BJ (cell line): ENCODE results near the gene SFRP2. TPM values are rescaled to one million over a fixed set of nuclear protein-coding genes. Genes with fewer than 3 reads are reported as not detected.

Source experiments
- CTCF ChIA-PET: fragments of 350-600 bp; formaldehyde crosslinking; extraction: SDS; loops from one replicate; lab custom pipeline; 2021; ENCODE audit warnings: antibody characterized with exemption, inconsistent platforms; lab: Yijun Ruan, JAX
- POLR2A ChIA-PET: fragments of 300-600 bp; sonication (Branson Sonifier 250); formaldehyde crosslinking; extraction: SDS; loops from one replicate; lab custom pipeline; 2021; ENCODE audit warnings: antibody characterized with exemption; lab: Charles Lee
- DNase-seq: peaks from one replicate; pipeline ENCODE4 v3.0.0-alpha.2; 2011; ENCODE audit warnings: low read depth
- H3K27me3 ChIP-seq: 2 replicates; pipeline ENCODE4 v1.6.0; 2011; ENCODE audit warnings: low read length; ENCODE audit not compliant: control insufficient read depth, insufficient read depth
- H3K36me3 ChIP-seq: 2 replicates; pipeline ENCODE4 v1.5.1; 2011; ENCODE audit warnings: low read length; ENCODE audit not compliant: control insufficient read depth, insufficient read depth
- H3K4me3 ChIP-seq: 2 replicates; pipeline ENCODE4 v1.5.1; 2011; ENCODE audit warnings: low read depth, mild to moderate bottlenecking, control low read depth, low read length
- CTCF ChIP-seq: IDR thresholded peaks from 2 replicates; pipeline ENCODE4 v1.5.1; 2011; ENCODE audit warnings: low read depth, mild to moderate bottlenecking, control low read depth, inconsistent platforms, low read length, moderate library complexity; ENCODE audit not compliant: insufficient read depth
- polyA plus RNA-seq: library from polyadenylated mRNA; depleted of rRNA; stranded (reverse); fragments of >200 nt; gene quantifications from 2 replicates; pipeline ENCODE4 v1.2.3, GENCODE V29; 2011

The SFRP2 gene
- polyA plus RNA-seq, 1 experiment, result 0.05 TPM

- no peaks in the 10 kb centered on the region for H3K27me3 ChIP-seq
- TF ChIP-seq CTCF, result no peak
- H3K36me3 ChIP-seq, result no peaks in the 10 kb centered on the region
- DNase-seq, result no peak
- no peak overlapping the region for H3K4me3 ChIP-seq
- ChIA-PET CTCF (no interaction called here), POLR2A (no interaction called here)
These were observed 10.5 kb downstream of the SFRP2 start for GRCh38 chr4:153778383-153778782.

- H3K4me3 ChIP-seq, result no peak overlapping the region
- H3K27me3 ChIP-seq, result no peaks in the 10 kb centered on the region
- DNase-seq, result no peak
- ChIA-PET POLR2A (no interaction called here), CTCF (no interaction called here)
- no peak for TF ChIP-seq CTCF
- no peaks in the 10 kb centered on the region for H3K36me3 ChIP-seq
These were observed 11.5 kb downstream of the SFRP2 start for GRCh38 chr4:153777421-153777820.

- Histone ChIP-seq H3K27me3 (no peaks in the 10 kb centered on the region), H3K36me3 (no peaks in the 10 kb centered on the region), H3K4me3 (no peak overlapping the region)
- ChIA-PET POLR2A (no interaction called here), CTCF (no interaction called here)
- no peak for TF ChIP-seq CTCF
- no peak for DNase-seq
These were observed 12.3 kb downstream of the SFRP2 start for GRCh38 chr4:153776601-153777000.

- POLR2A ChIA-PET, result no interaction called here
- H3K36me3 ChIP-seq, result no peaks in the 10 kb centered on the region
- CTCF ChIA-PET, result interaction anchor here (0.9 kb wide), 1 partner anchor 8 kb away, joined by 4 read pairs; no protein-coding TSS in a partner anchor
- H3K4me3 ChIP-seq, result no peak overlapping the region
- 0 out of 2 replicates have a peak, but pooled peaks have one; percentile 15 for TF ChIP-seq CTCF
- no peaks in the 10 kb centered on the region for H3K27me3 ChIP-seq
- DNase-seq, result no peak
These were observed 15.6 kb downstream of the SFRP2 start for GRCh38 chr4:153773236-153773690.

GRCh38 chr4:153771046-153771445, 17.8 kb downstream of the SFRP2 start:
- no peaks in the 10 kb centered on the region for H3K27me3 ChIP-seq
- H3K36me3 ChIP-seq, result no peaks in the 10 kb centered on the region
- no peak overlapping the region for H3K4me3 ChIP-seq
- ChIA-PET POLR2A (no interaction called here), CTCF (no interaction called here)
- TF ChIP-seq CTCF, result no peak
- DNase-seq, result no peak
